GM19395 (cell line): Measurements from ENCODE around the gene KRTAP10-2.
"Not testable (repeated sequence)": the region's sequence is repeated elsewhere in the genome, so short reads cannot be mapped to it uniquely, and the experiment has no call there.

ENCODE experiments used
- ATAC-seq: cut with Tn5 transposase; IDR thresholded peaks from one replicate; pipeline ENCODE4 v1.9.1; 2021; ENCODE audit warnings: mild to moderate bottlenecking, moderate library complexity; ENCODE audit not compliant: unreplicated experiment

Gene KRTAP10-2

GRCh38 chr21:44583089-44583799, 31.9 kb upstream of the KRTAP10-2 start:
- ATAC-seq = no peak

GRCh38 chr21:44582055-44582454, 30.8 kb upstream of the KRTAP10-2 start:
- no peak for ATAC-seq

GRCh38 chr21:44581158-44581557, 29.9 kb upstream of the KRTAP10-2 start:
- no peak for ATAC-seq

GRCh38 chr21:44580231-44580821, 29.0 kb upstream of the KRTAP10-2 start, which contains the start of gene KRTAP10-5:
KRTAP10-5 (minus strand) TSS chr21:44580604; CDS start chr21:44580578, 26 bp downstream.
- ATAC-seq = not testable (repeated sequence)

- ATAC-seq = no peak
These were observed 28.5 kb upstream of the KRTAP10-2 start for GRCh38 chr21:44579833-44580144.

- no peak for ATAC-seq
These were observed 27.9 kb upstream of the KRTAP10-2 start for GRCh38 chr21:44579056-44579832.

- ATAC-seq = no peak
These were observed 27.2 kb upstream of the KRTAP10-2 start for GRCh38 chr21:44578371-44579055.

- no peak for ATAC-seq
These were observed 24.7 kb upstream of the KRTAP10-2 start for GRCh38 chr21:44576025-44576420.

- ATAC-seq = no peak
These were observed 24.2 kb upstream of the KRTAP10-2 start for GRCh38 chr21:44575307-44576024.

GRCh38 chr21:44574457-44575306, 23.4 kb upstream of the KRTAP10-2 start:
- no peak for ATAC-seq

GRCh38 chr21:44573630-44574456, 22.5 kb upstream of the KRTAP10-2 start, which contains the start of gene KRTAP10-4:
KRTAP10-4 (plus strand) TSS chr21:44573729; CDS start chr21:44573759, 30 bp downstream.
- not testable (repeated sequence) for ATAC-seq

GRCh38 chr21:44572959-44573583, 21.8 kb upstream of the KRTAP10-2 start:
- no peak for ATAC-seq

- ATAC-seq = no peak
These were observed 20.8 kb upstream of the KRTAP10-2 start for GRCh38 chr21:44571844-44572782.

- no peak for ATAC-seq
These were observed 20.0 kb upstream of the KRTAP10-2 start for GRCh38 chr21:44571296-44571695.

GRCh38 chr21:44569861-44570517, 18.7 kb upstream of the KRTAP10-2 start:
- ATAC-seq = no peak

GRCh38 chr21:44568667-44569556, 17.6 kb upstream of the KRTAP10-2 start:
- ATAC-seq = no peak
